Epithelial cell of prostate (primary cell): Measurements from ENCODE around the gene FAM110C.
"Not testable (repeated sequence)": the region's sequence is repeated elsewhere in the genome, so short reads cannot be mapped to it uniquely, and the experiment has no call there.

Experiments used
- DNase-seq: peaks from one replicate; pipeline ENCODE4 v3.0.0-alpha.2; 2011; ENCODE audit warnings: low read depth, low spot score
- H3K27ac ChIP-seq: fragments of 450-650 bp; 2 replicates; pipeline ENCODE4 v1.5.1; 2017; ENCODE audit warnings: mild to moderate bottlenecking

FAM110C gene

GRCh38 chr2:45342-46130 lies 769 bp downstream of the FAM110C start:
- no peak for DNase-seq
- H3K27ac ChIP-seq: peak overlapping the region; percentile 97

DNA sequence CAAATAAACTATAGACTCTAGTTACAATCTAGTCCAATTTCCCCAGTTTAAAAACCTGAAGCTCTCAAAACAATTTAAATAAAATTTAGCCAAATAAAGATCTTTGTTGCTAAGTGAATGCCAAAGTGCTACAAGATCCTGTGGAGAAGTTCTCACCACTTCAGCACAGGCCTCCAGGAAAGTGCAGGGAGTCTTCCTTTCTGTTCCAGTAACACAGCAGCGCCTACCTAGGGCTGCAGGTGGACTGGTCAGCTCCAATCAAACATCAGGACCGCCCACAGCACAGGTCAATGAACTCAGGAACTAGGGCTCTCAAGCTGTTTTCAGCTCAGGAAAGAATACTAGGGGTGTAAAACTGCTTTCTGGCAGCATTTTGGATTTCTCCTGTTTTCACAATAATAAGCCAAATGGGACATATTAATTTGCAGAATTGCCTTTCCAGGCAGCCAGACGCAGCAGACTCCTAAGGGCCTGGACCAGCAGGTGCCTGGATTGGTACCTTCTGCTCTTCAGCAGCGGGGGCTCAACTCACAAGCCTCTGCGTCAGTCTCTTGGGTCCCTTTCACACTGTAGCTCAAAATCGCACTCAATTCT lies 1.5 kb downstream of the FAM110C start:
- no peak for DNase-seq
- H3K27ac ChIP-seq: peak overlapping the region; percentile 97

- peak overlapping the region; percentile 97 for H3K27ac ChIP-seq
- DNase-seq: no peak
Observed at GRCh38 chr2:42788-43187, 3.5 kb downstream of the FAM110C start.

GRCh38 chr2:40465-40864 lies 5.8 kb downstream of the FAM110C start:
- DNase-seq: no peak
- peak overlapping the region; percentile 97 for H3K27ac ChIP-seq

DNA sequence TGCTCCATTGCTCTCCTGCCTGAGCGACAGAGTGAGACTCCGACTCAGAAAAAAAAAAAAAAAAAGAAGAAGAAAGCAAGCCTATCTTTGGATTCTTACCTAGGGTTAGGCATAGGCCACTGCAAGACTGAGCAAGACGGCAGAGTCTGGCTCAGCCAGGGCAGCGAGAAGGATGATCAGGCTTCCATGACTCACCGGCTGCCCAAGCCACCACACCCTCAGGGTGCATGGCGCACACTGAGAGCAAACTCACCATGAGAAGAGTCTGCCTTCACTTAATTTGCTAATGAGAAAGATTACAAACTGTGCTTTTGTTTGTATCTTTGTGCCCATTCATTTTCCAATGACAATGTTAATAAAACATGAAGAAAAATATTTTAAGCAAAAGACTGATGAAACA lies 8.2 kb downstream of the FAM110C start:
- peak; percentile 93 for DNase-seq
- peak overlapping the region; percentile 97 for H3K27ac ChIP-seq

- H3K27ac ChIP-seq: peak overlapping the region; percentile 97
- no peak for DNase-seq
Observed at GRCh38 chr2:36318-36717, 10.0 kb downstream of the FAM110C start.

- peak overlapping the region; percentile 97 for H3K27ac ChIP-seq
- peak; percentile 82 for DNase-seq
Observed at GRCh38 chr2:35852-36251, 10.5 kb downstream of the FAM110C start.

DNA sequence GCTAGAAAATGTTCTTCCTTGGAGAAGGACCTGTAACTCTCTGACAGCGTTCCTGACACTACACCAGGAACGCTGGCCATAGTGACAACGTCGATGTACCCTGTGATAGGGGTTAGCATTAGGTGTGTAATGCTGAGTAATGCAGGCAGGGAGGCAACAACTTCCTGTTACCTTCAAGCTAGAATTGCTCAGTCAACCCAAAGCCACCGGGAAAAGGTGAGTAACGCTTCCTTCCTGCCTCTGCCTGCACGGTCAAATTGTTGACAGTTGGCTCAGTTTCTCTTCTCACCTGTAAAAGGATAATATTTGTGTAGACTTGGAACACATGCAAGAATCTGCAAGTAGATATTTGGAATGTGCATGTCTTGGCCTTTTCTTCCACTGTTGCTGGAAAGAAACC lies 12.7 kb downstream of the FAM110C start:
- H3K27ac ChIP-seq: peak overlapping the region; percentile 97
- DNase-seq: peak; percentile 89

DNA sequence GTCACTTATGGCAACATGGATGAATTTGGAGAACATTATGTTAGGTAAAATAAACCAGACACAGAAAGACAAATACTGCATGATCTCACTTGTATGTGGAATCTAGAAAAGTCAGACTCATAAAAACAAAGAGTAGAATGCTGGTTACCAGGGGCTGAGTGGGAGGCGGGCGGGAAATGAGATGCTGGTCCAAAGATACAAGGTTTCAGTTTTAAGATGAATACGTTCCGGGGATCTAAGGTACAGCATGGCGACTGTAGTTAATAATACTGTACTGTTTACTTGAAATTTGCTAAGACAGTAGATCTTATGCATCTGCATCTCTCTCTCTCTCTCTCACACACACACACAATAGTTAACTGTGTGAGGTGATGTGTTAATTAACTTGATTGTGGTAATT lies 14.2 kb downstream of the FAM110C start:
- DNase-seq: no peak
- H3K27ac ChIP-seq: no peak overlapping the region

- H3K27ac ChIP-seq: no peak overlapping the region
- no peak for DNase-seq
Observed at GRCh38 chr2:29253-29652, 17.1 kb downstream of the FAM110C start.

GRCh38 chr2:28406-28975 lies 17.8 kb downstream of the FAM110C start:
- DNase-seq: no peak
- no peak overlapping the region for H3K27ac ChIP-seq

DNA sequence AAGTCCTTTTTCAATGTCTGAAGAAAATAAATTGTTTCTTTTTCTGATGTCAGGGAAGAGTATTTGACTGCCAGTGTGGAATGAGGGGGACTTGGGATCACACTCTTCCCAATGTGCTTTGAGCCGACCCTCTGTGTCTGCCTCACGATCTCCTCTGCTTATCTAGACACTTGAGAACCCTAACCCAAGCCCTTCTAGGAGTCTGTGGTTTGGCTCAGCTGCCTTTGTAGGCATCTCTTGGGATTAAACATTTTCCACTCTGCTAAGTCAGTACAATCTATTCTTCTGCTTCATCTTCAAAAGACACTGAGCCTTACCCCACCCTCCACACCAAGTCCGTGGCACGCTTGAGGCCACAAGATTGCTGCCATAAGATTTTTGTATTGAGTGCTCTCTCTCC lies 19.4 kb downstream of the FAM110C start:
- H3K27ac ChIP-seq: no peak overlapping the region
- no peak for DNase-seq

DNA sequence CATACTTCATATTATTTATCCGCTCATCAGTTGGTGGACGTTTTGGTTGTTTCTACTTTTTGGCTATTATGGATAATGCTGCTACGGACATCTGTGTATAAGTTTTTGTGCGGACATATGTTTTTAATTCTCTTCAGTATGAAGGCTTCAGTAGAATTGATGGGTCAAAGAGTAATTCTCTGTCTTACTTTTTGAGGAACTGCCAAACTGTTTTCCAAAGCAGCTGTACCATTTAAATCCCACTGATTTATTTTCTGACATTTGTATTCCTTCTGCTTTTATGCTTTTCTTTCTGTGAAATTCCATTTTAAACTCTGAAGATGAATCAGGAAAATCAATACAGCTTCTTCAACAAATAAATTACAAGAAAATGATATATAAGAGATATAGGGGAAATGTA lies 20.8 kb downstream of the FAM110C start:
- no peak for DNase-seq

DNA sequence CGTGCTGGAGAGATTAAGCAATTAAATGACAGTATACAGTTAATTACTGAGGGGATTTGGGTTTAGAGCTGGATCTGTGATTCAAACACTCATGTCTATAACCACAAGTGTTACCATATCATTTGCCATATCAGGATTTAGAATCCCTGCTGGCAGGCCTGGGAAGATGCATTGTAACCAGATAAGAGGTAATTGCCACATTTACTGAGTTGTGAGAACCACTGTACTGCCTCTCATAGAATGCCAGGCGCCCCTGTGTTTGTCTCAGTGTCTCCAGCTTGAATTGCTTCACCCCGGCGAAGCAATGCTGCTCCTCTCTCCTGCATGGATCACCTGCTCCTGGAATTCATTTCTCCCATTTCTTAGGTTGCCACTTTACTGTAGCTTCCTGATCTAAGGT lies 21.7 kb downstream of the FAM110C start:
- not testable (repeated sequence) for H3K27ac ChIP-seq, DNase-seq

More for the DNA sequence above, 20.8 kb downstream of the FAM110C start:
- H3K27ac ChIP-seq: no peak overlapping the region

DNA sequence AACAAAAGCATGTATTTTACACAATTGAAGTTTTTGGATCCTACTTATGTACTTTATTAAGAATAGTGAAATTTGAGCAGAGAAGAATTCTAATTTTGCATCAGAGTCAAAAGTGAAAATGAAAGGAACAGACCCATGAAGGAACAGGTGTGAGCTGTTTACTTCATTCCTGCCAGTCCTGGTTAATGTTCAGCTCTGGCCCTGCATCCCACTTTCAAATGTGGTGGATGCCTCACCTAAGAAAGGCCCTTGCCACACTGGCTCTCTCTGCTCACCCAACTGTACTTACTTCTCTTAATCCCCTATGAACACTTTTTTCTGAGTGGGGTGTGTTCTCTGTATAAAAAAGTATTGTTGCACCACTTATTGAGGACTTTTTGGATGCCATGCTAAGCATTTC lies 22.2 kb downstream of the FAM110C start:
- DNase-seq: no peak
- no peak overlapping the region for H3K27ac ChIP-seq

- no peak overlapping the region for H3K27ac ChIP-seq
- DNase-seq: no peak
Observed at GRCh38 chr2:23283-23682, 23.0 kb downstream of the FAM110C start.

DNA sequence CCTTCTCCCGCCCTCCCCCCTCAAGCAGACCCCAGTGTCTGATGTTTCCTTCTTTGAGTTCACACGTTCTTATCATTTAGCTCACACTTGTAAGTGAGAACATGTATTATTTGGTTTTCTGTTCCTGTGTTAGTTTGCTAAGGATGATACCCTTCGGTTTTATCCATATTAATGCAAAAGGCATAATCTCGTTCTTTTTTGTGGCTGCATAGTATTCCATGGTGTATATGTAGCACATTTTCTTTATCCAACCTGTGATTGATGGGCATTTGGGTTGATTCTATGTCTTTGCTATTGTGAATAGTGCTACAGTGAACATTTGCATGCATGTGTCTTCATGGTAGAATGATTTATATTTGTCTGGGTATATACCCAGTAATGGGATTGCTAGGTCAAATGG lies 24.1 kb downstream of the FAM110C start:
- DNase-seq, H3K27ac ChIP-seq: not testable (repeated sequence)

DNA sequence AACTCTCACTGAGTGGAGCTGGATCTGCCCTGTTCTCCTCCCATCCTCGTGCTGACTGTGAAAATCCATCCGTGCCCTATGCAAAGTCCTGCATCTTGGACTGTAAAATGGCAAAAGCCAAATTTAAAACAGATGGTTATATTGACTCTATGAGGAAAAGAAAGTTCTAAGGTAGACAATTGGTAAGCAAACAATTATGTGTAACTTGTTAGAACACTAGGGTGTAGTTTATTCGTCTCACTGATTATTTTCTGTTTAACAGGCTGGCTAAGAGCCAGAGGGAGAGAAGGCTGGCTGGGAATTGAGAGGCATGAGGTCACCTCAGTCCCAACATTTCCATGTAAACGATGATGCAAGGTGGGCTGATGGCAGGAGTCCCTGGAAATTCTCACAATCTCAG lies 26.0 kb downstream of the FAM110C start:
- not testable (repeated sequence) for DNase-seq, H3K27ac ChIP-seq

DNA sequence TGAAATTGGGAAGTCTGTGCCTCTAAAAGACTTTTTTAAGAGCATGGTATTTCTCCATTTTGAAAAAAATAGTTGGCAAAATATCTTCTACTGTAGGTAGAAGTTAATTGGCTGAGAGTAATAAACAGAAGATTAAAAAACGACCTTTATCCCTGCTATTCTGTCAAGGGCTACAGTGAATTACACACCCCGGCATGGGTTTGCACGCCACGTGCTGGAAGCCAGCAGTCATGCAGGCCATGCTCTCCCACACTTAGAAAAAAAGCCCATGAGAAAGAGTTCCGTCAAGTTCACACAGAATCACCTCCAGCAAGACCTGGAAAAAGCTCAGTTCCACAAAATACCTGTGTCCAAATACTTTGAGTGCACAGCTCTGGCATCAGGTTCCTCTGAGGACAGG lies 26.8 kb downstream of the FAM110C start:
- no peak for DNase-seq
- no peak overlapping the region for H3K27ac ChIP-seq

GRCh38 chr2:18402-19271 lies 27.7 kb downstream of the FAM110C start:
- H3K27ac ChIP-seq: no peak overlapping the region
- no peak for DNase-seq

DNA sequence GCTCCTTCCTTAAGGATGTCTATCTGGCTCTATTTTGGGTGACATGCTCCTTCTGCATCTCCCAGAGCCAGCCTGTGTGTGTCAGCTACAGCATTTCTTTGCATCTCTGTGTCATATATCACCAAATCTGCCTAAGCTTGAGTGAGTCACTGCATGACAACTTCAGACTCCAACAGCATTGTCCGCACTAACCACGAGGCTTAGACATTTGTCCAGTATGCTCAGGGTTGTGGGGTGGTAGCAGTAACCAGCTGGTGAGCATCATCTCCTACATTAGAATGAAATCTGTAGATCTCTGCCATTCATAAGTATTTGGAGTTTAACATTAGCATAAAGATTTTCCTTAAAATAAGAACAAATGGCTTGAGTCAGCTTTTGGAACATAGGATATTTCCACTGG lies 30.4 kb downstream of the FAM110C start:
- not testable (repeated sequence) for DNase-seq, H3K27ac ChIP-seq
